HCT116 (cell line): ENCODE data around the gene RIN3. TPM values are rescaled to one million over a fixed set of nuclear protein-coding genes. Genes with fewer than 3 reads are reported as not detected.

Source experiments
- ATAC-seq: fragments of 200-7000 bp; cut with Tn5 transposase; 2 replicates; pipeline ENCODE4 v1.9.1; 2020; ENCODE audit warnings: mild to moderate bottlenecking, moderate library complexity
- BruUV-seq: library from RNA; stranded (reverse); fragments of 400-500 nt; replicated peaks from 2 replicates; lab custom pipeline; 2021; lab: Mats Ljungman, UMichigan
- CTCF ChIA-PET: fragments of 300-600 bp; sonication (Branson Sonifier 250); formaldehyde crosslinking; loops from one replicate; lab custom pipeline; 2021; ENCODE audit warnings: antibody characterized with exemption; lab: Charles Lee
- POLR2A ChIA-PET: fragments of 300-600, 350-600 bp; sonication (Branson Sonifier 250); formaldehyde crosslinking; loops from one replicate; lab custom pipeline; 2021; ENCODE audit warnings: antibody characterized with exemption; lab: Charles Lee
- RAD21 ChIA-PET, 2 experiments: fragments of 300-600 bp; sonication (Branson Sonifier 250); formaldehyde crosslinking; loops; one replicate each; lab custom pipeline; 2023; ENCODE audit warnings: low total read pairs in 2 of 2; ENCODE audit not compliant: uncharacterized antibody in 2 of 2, unreplicated experiment in 2 of 2, low non-redundant PET in 1 of 2; lab: Charles Lee
- DNase-seq: peaks from one replicate; pipeline ENCODE4 v3.0.0-alpha.2; 2010; ENCODE audit warnings: low read depth, low spot score
- H2AFZ ChIP-seq: fragments of 200-600 bp; shearing (Covaris generic), sonication (generic); 2 replicates; pipeline ENCODE4 v1.6.1; 2017; ENCODE audit warnings: low read depth, mixed run types, mixed read lengths, antibody characterized with exemption, low read length; ENCODE audit not compliant: poor library complexity, severe bottlenecking
- H3K27ac ChIP-seq: 2 replicates; pipeline ENCODE4 v1.5.1; 2012; ENCODE audit warnings: low read depth, low read length
- H3K27me3 ChIP-seq: fragments of 200-600 bp; sonication (generic); 2 replicates; pipeline ENCODE4 v1.6.1; 2016; ENCODE audit warnings: mixed run types, low read length, mixed read lengths; ENCODE audit not compliant: insufficient read depth
- H3K36me3 ChIP-seq, 2 experiments: fragments of 200-500 bp in 1 of 2; fragments of 200-600 bp in 1 of 2; sonication (Bioruptor generic) in 1 of 2; sonication (generic) in 1 of 2; 2 replicates each; pipeline versions ENCODE4 v1.5.1 to v1.6.1; 2014 to 2016; ENCODE audit warnings: low read length in 2 of 2, inconsistent platforms in 1 of 2, mixed read lengths in 1 of 2, mixed run types in 1 of 2; ENCODE audit not compliant: insufficient read depth in 2 of 2, control insufficient read depth in 1 of 2
- H3K4me1 ChIP-seq, 2 experiments: fragments of 200-600 bp in 1 of 2; sonication (generic) in 1 of 2; 2 replicates each; pipeline versions ENCODE4 v1.5.1 to v1.6.1; 2012 to 2017; ENCODE audit warnings: low read length in 2 of 2, inconsistent platforms in 1 of 2, mild to moderate bottlenecking in 1 of 2, mixed read lengths in 1 of 2, mixed run types in 1 of 2, moderate library complexity in 1 of 2; ENCODE audit not compliant: insufficient read depth in 2 of 2, control insufficient read depth in 1 of 2
- H3K4me2 ChIP-seq: fragments of 200-600 bp; sonication (generic); 2 replicates; pipeline ENCODE4 v1.6.1; 2017; ENCODE audit warnings: mixed run types, low read length, mixed read lengths
- H3K4me3 ChIP-seq, 2 experiments: fragments of 200-600 bp in 1 of 2; sonication (generic) in 1 of 2; replicated peaks in 1 of 2; 2 replicates each; pipeline ENCODE4 v1.5.1; 2011 to 2016; ENCODE audit warnings: low read length in 2 of 2, control low read depth in 1 of 2, low read depth in 1 of 2, mild to moderate bottlenecking in 1 of 2, mixed read lengths in 1 of 2, mixed run types in 1 of 2
- H3K79me2 ChIP-seq: fragments of 200-600 bp; sonication (generic); 2 replicates; pipeline ENCODE4 v1.6.1; 2017; ENCODE audit warnings: mild to moderate bottlenecking, mixed run types, low read length, moderate library complexity, mixed read lengths; ENCODE audit not compliant: insufficient read depth
- H3K9ac ChIP-seq: fragments of 200-600 bp; sonication (generic); 2 replicates; pipeline ENCODE4 v1.6.1; 2016; ENCODE audit warnings: low read length, mixed read lengths
- H3K9me2 ChIP-seq: fragments of 200-600 bp; sonication (generic), shearing (Covaris generic); 2 replicates; pipeline ENCODE4 v1.6.1; 2017; ENCODE audit warnings: mixed run types, mild to moderate bottlenecking, moderate library complexity; ENCODE audit not compliant: insufficient read depth
- H3K9me3 ChIP-seq, 2 experiments: fragments of 200-500 bp in 1 of 2; fragments of 200-600 bp in 1 of 2; sonication (Bioruptor generic) in 1 of 2; sonication (generic) in 1 of 2; 2 replicates each; pipeline ENCODE4 v1.6.1; 2014 to 2017; ENCODE audit warnings: low read length in 2 of 2, mixed read lengths in 2 of 2, inconsistent platforms in 1 of 2, low read depth in 1 of 2, mild to moderate bottlenecking in 1 of 2, mixed run types in 1 of 2, moderate library complexity in 1 of 2; ENCODE audit not compliant: control insufficient read depth in 1 of 2, insufficient read depth in 1 of 2
- H4K20me1 ChIP-seq: fragments of 200-600 bp; sonication (generic), shearing (Covaris generic); 2 replicates; pipeline ENCODE4 v1.6.1; 2017; ENCODE audit warnings: mixed run types, mild to moderate bottlenecking, moderate library complexity; ENCODE audit not compliant: insufficient read depth
- CBX3 ChIP-seq: IDR thresholded peaks from 2 replicates; pipeline ENCODE4 v1.6.1; 2012; ENCODE audit warnings: low read depth
- EGR1 ChIP-seq: IDR thresholded peaks from 2 replicates; pipeline ENCODE4 v1.6.1; 2012; ENCODE audit warnings: low read depth
- ELF1 ChIP-seq: IDR thresholded peaks from 2 replicates; pipeline ENCODE4 v1.6.1; 2012; ENCODE audit warnings: low read depth, borderline replicate concordance
- EZH2 ChIP-seq: fragments of 200-600 bp; sonication (generic); IDR thresholded peaks from 2 replicates; pipeline ENCODE4 v1.6.1; 2017; ENCODE audit warnings: antibody characterized with exemption, mixed run types
- EZH2phosphoT487 ChIP-seq: fragments of 200-600 bp; IDR thresholded peaks from 2 replicates; pipeline ENCODE4 v1.6.1; 2018; ENCODE audit warnings: antibody characterized with exemption, borderline replicate concordance
- FOSL1 ChIP-seq: IDR thresholded peaks from 2 replicates; pipeline ENCODE4 v1.6.1; 2012; ENCODE audit warnings: low read depth
- JUND ChIP-seq: IDR thresholded peaks from 2 replicates; pipeline ENCODE4 v1.6.1; 2012
- MAX ChIP-seq: IDR thresholded peaks from 2 replicates; pipeline ENCODE4 v1.6.1; 2012
- POLR2A ChIP-seq: IDR thresholded peaks from 2 replicates; pipeline ENCODE4 v1.7.0; 2011; ENCODE audit warnings: borderline replicate concordance; ENCODE audit not compliant: insufficient read depth, insufficient read length; ENCODE audit errors: extremely low read depth
- RAD21 ChIP-seq: IDR thresholded peaks from 2 replicates; pipeline ENCODE4 v1.6.1; 2012; ENCODE audit warnings: low read depth, mild to moderate bottlenecking
- REST ChIP-seq: IDR thresholded peaks from 2 replicates; pipeline ENCODE4 v1.6.1; 2012; ENCODE audit warnings: low read depth
- SIN3A ChIP-seq: IDR thresholded peaks from 2 replicates; pipeline ENCODE4 v1.6.1; 2012; ENCODE audit warnings: low read depth
- TCF7L2 ChIP-seq: IDR thresholded peaks from 2 replicates; pipeline ENCODE4 v1.7.0; 2011; ENCODE audit warnings: borderline replicate concordance, inconsistent platforms; ENCODE audit not compliant: insufficient read depth, insufficient read length; ENCODE audit errors: extremely low read depth
- ZNF274 ChIP-seq: fragments of 200-500 bp; sonication (Bioruptor generic); IDR thresholded peaks from 2 replicates; pipeline ENCODE4 v1.6.1; 2014; ENCODE audit warnings: mild to moderate bottlenecking, low read depth, low read length, inconsistent platforms
- intact Hi-C: fragments of 100-400 bp; cut with micrococcal nuclease; formaldehyde crosslinking; loops from 2 replicates; pipeline ENCODE4 v1.10.0; 2022
- total RNA-seq: library from RNA; stranded (reverse); gene quantifications from one replicate; pipeline ENCODE4 v1.2.1, GENCODE V29; 2021; ENCODE audit not compliant: unreplicated experiment

The RIN3 gene
- total RNA-seq, 1 experiment from 2014 or later = 22.2 TPM

- H3K4me1 ChIP-seq = peaks cover 10 to 22% of the 10 kb centered on the region in 2 experiments
- ChIA-PET CTCF (no interaction called here), POLR2A (no interaction called here), RAD21 (no interaction called here)
- H3K9me2 ChIP-seq = no peaks in the 10 kb centered on the region
- no peaks in the 10 kb centered on the region for H4K20me1 ChIP-seq
- DNase-seq (no peak), ATAC-seq (no peak)
- no peak overlapping the region for H3K4me2 ChIP-seq
- no peak overlapping the region for H3K9ac ChIP-seq
- H3K79me2 ChIP-seq = no peaks in the 10 kb centered on the region
- no peak overlapping the region for H3K4me3 ChIP-seq
- H3K27ac ChIP-seq = no peak overlapping the region
- no TSS peak for BruUV-seq
- H3K9me3 ChIP-seq = peaks cover 0 to 7% of the 10 kb centered on the region in 2 experiments; a peak in 1 of 4 replicates
- H2AFZ ChIP-seq = no peak overlapping the region
- H3K36me3 ChIP-seq = no peaks in the 10 kb centered on the region
- intact Hi-C loops = no loop called here
- no peaks in the 10 kb centered on the region for H3K27me3 ChIP-seq
- no peak for TF ChIP-seq SIN3A
These were observed 127.7 kb downstream of the RIN3 start for GRCh38 chr14:92641306-92641705.

GRCh38 chr14:92644171-92644969 lies 130.8 kb downstream of the RIN3 start:
- Histone ChIP-seq H3K9me3 (peaks cover 0 to 7% of the 10 kb centered on the region in 2 experiments; a peak in 1 of 4 replicates), H3K27me3 (no peaks in the 10 kb centered on the region), H3K9me2 (no peaks in the 10 kb centered on the region), H3K79me2 (no peaks in the 10 kb centered on the region), H3K4me3 (peak overlapping the region in 1 of 2 experiments; percentile 23; a peak in 2 of 4 replicates), H4K20me1 (no peaks in the 10 kb centered on the region), H3K27ac (peak overlapping the region; percentile 66), H3K36me3 (no peaks in the 10 kb centered on the region), H2AFZ (no peak overlapping the region), H3K9ac (0 out of 2 replicates have a peak overlapping the region, but pooled peaks have one; percentile 0), H3K4me2 (peak overlapping the region; percentile 66), H3K4me1 (peaks cover 10 to 22% of the 10 kb centered on the region in 2 experiments)
- ChIA-PET POLR2A (no interaction called here), CTCF (no interaction called here), RAD21 (no interaction called here)
- BruUV-seq = no TSS peak
- DNase-seq = peak; percentile 52
- intact Hi-C loops = no loop called here
- ATAC-seq = peak; percentile 91
- peak; percentile 42 for TF ChIP-seq JUND
- TF ChIP-seq TCF7L2 = no peak
- no peak for TF ChIP-seq ZNF274
- no peak for TF ChIP-seq ELF1
- peak; percentile 60; the same call in 1 of the 2 replicates for TF ChIP-seq FOSL1
- TF ChIP-seq POLR2A = no peak
- no peak for TF ChIP-seq EZH2phosphoT487
- no peak for TF ChIP-seq EZH2
- TF ChIP-seq REST = no peak
- TF ChIP-seq EGR1 = no peak
- TF ChIP-seq RAD21 = no peak
- TF ChIP-seq MAX = peak; percentile 32; the same call in 1 of the 2 replicates
- TF ChIP-seq CBX3 = peak; percentile 54; the same call in 1 of the 2 replicates
